Tibial artery (tissue), 4 donors: Measurements from ENCODE around the gene JAKMIP2.
A peak's percentile ranks its signal among the peaks of the same experiment; 100 is the strongest.
"Not testable (repeated sequence)": the region's sequence is repeated elsewhere in the genome, so short reads cannot be mapped to it uniquely, and the experiment has no call there.

Experiments
- DNase-seq, 2 donors: peaks; one replicate each; pipeline ENCODE4 v3.0.0-alpha.2; 2019
- H3K27ac ChIP-seq, 2 donors: fragments of 200-600 bp; sonication (generic) in 1 of 2; 1 replicate in 1 of 2; 2 replicates in 1 of 2; pipeline ENCODE4 v1.5.1; 2018 to 2019; ENCODE audit warnings: mild to moderate bottlenecking in 1 of 2
- H3K27me3 ChIP-seq, 2 donors: fragments of 200-600 bp; sonication (generic) in 1 of 2; one replicate each; pipeline versions ENCODE4 v1.5.1 to v1.6.0; 2016 to 2019
- H3K36me3 ChIP-seq, 3 donors: fragments of 200-600 bp; sonication (generic) in 2 of 3; one replicate each; pipeline ENCODE4 v1.5.1; 2016 to 2019; ENCODE audit warnings: mild to moderate bottlenecking in 2 of 3
- H3K4me1 ChIP-seq, 4 donors: fragments of 200-600 bp; sonication (generic) in 2 of 4; 1 replicate in 3 of 4; 2 replicates in 1 of 4; pipeline ENCODE4 v1.5.1; 2016 to 2019
- H3K4me3 ChIP-seq, 2 donors: fragments of 200-600 bp; sonication (generic) in 1 of 2; 1 replicate in 1 of 2; 2 replicates in 1 of 2; pipeline ENCODE4 v1.5.1; 2018 to 2019; ENCODE audit warnings: mild to moderate bottlenecking in 2 of 2
- H3K9me3 ChIP-seq, 3 donors: fragments of 200-600 bp; sonication (generic) in 1 of 3; one replicate each; pipeline ENCODE4 v1.5.1; 2016 to 2019
- intact Hi-C: fragments of 100-400 bp; cut with DNase I; formaldehyde crosslinking; loops from one replicate; pipeline ENCODE4 v1.15.0; 2023; ENCODE audit warnings: low total_unique reads
- TF ChIP-seq, protein P1 (sequence below), 2 experiments: fragments of 200-600 bp in 1 of 2; fragments of 450-650 bp in 1 of 2; IDR thresholded peaks; one replicate each; pipeline ENCODE4 v1.5.1; 2017 to 2019; ENCODE audit warnings: antibody characterized with exemption in 2 of 2, mild to moderate bottlenecking in 1 of 2, moderate library complexity in 1 of 2

The JAKMIP2 gene

DNA sequence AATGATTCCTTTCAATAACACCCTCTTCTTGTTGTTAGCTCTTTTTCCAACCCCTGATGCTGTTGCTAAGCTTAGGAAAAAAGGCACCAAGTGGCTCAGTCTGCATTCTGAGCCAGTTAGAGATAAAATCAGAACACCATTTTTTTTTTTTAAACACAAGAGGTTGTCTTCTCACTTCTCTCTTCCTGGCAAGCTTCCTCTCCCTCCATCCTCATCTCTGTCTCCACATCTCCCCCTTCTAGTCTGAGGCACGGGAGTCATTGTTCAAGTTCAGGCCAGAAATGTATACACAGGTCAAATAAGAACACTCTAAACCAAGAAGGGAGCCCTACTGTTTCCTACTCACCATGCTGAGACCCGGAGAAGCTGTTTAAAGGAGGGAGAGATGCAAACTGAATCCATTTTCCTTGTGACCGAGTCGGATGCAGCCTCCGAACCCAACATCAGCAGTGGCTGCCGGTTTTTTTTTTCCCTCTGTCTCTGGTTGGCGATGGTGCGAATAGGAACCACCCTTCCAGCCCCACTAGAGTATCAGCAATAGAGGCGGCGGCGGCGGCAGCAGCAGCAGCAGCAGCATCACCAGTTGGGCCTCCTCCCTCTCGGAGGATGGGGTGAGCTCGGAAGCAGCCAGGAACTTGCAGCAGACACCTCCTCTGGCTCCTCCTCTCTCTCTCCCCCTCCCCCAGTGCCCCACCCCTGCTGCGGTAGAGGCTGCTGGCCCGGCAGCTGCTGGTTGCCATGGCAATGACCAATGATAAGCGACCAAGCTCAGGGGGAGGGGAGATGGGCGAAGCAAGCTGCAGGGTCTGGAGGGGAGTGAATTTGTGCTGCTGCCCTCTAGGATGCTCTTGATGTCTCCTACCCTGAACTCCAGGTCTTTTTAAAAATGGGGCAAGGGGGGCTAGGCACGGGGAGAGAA, at the start of gene JAKMIP2:
TSS of gene JAKMIP2 (minus strand) at position 619 of the 919 bp plus-strand sequence. CDS start 110,922 bp downstream, outside the sequence.
- TF ChIP-seq, protein P1, sequence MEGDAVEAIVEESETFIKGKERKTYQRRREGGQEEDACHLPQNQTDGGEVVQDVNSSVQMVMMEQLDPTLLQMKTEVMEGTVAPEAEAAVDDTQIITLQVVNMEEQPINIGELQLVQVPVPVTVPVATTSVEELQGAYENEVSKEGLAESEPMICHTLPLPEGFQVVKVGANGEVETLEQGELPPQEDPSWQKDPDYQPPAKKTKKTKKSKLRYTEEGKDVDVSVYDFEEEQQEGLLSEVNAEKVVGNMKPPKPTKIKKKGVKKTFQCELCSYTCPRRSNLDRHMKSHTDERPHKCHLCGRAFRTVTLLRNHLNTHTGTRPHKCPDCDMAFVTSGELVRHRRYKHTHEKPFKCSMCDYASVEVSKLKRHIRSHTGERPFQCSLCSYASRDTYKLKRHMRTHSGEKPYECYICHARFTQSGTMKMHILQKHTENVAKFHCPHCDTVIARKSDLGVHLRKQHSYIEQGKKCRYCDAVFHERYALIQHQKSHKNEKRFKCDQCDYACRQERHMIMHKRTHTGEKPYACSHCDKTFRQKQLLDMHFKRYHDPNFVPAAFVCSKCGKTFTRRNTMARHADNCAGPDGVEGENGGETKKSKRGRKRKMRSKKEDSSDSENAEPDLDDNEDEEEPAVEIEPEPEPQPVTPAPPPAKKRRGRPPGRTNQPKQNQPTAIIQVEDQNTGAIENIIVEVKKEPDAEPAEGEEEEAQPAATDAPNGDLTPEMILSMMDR (IDR thresholded peaks at IDR 0.05), result no peak
- peak; percentile 24 to 64 for DNase-seq
- Histone ChIP-seq H3K27ac (no peak within 1 kb of the TSS), H3K36me3 (no peaks in the 10 kb centered on the region), H3K4me3 (peak within 1 kb of the TSS; percentile 14 to 19), H3K4me1 (peaks cover 0 to 8% (median 2%) of the 10 kb centered on the region in 4 donors), H3K27me3 (no peaks in the 10 kb centered on the region), H3K9me3 (no peaks in the 10 kb centered on the region)
- intact Hi-C loops, result no loop called here

DNA sequence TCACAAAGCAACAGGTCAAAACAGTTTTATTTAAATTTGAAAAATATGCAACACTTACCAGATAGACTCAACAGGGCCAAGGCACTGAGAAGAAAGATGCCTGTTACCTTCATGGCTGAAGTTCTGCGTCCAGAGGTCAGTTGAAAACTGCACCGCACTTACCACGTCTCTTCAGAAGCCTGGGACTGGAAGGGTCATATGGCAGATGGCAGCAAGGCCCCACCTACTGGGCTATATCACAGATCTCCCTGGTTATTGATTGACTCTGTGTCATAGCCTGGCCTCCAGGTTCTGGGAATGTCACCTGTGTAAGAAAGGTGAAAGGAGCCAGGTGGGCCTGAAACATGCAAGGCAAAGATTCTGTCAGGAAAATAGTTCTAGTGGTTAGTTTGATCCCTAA, 48.9 kb upstream of the JAKMIP2 start, which contains the start of gene SPINK1:
TSS of gene SPINK1 (minus strand) at position 207 of the 400 bp plus-strand sequence. CDS start at position 113, 94 bp downstream.
- Histone ChIP-seq H3K4me1 (no peaks in the 10 kb centered on the region), H3K9me3 (no peaks in the 10 kb centered on the region), H3K4me3 (no peak within 1 kb of the TSS), H3K27me3 (peaks cover 0 to 4% of the 10 kb centered on the region in 2 donors), H3K27ac (no peak within 1 kb of the TSS), H3K36me3 (no peaks in the 10 kb centered on the region)
- TF ChIP-seq, protein P1 (IDR thresholded peaks at IDR 0.05), result no peak
- intact Hi-C loops, result no loop called here
- DNase-seq, result no peak

DNA sequence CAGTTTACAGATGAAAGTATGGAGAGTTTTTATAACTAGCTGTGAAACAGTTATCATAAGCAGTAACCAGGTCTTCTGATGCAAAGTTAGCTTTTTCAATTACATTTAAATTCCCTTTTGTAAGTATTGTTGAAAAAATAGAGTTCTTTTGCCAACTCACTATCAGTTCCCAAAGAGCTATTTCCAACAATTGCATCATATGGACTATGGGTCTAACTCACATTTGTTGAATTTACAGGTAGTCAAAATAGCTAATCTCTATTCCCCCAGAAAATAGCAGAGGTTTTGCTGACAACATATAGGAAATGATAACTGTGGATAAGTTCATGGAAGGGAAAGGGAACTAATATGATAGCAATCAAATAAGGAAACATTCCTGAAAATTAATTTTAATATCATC, 47.5 kb upstream of the JAKMIP2 start:
- H3K36me3 ChIP-seq, result no peaks in the 10 kb centered on the region
- H3K27me3 ChIP-seq, result peaks cover 0 to 4% of the 10 kb centered on the region in 2 donors
- H3K4me1 ChIP-seq, result no peaks in the 10 kb centered on the region
- no peak for DNase-seq
- no peak overlapping the region for H3K4me3 ChIP-seq
- TF ChIP-seq, protein P1 (IDR thresholded peaks at IDR 0.05), result no peak
- no peak overlapping the region for H3K27ac ChIP-seq
- no peaks in the 10 kb centered on the region for H3K9me3 ChIP-seq
- intact Hi-C loops, result no loop called here

DNA sequence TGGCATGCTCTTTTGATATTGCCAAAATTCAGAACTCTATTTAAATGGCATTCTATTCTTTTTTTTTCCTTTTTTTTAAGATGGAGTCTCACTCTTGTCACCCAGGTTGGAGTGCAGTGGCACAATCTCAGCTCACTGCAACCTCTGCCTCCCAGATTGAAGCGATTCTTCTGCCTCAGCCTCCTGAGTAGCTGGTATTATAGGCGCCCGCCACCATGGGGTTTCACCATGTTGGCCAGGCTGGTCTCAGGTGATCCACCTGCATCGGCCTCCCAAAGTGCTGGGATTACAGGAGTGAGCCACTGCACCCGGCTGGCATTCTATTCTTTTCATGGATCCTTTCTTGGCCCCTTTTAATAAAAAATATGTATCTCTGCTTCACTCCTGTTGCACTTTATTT, 44.5 kb upstream of the JAKMIP2 start:
- H3K4me1 ChIP-seq, H3K9me3 ChIP-seq, H3K27ac ChIP-seq, DNase-seq, H3K4me3 ChIP-seq, H3K27me3 ChIP-seq, H3K36me3 ChIP-seq, intact Hi-C loops: not testable (repeated sequence)

DNA sequence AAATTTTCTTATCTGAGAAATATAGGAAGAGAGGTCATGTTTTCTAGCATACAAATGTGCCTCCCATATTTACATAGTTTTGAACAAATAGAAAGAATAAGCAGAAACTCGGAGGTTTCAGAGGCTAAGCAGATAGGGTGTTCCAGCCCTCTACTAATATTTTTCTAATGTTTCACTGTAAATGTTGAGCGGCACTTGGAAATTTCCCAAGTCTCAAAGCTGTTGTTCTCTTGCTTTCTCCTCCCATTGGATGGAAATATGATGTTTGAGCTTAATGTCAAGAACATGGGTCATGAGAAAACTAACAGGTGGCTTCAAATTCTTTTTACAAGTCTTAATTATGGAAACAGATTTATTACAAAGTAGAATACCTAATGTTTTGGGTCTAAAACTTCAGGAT, 43.8 kb upstream of the JAKMIP2 start:
- TF ChIP-seq, protein P1 (IDR thresholded peaks at IDR 0.05), result no peak
- H3K36me3 ChIP-seq, result no peaks in the 10 kb centered on the region
- intact Hi-C loops, result no loop called here
- no peaks in the 10 kb centered on the region for H3K27me3 ChIP-seq
- H3K27ac ChIP-seq, result no peak overlapping the region
- no peak for DNase-seq
- no peak overlapping the region for H3K4me3 ChIP-seq
- H3K4me1 ChIP-seq, result no peaks in the 10 kb centered on the region
- H3K9me3 ChIP-seq, result no peaks in the 10 kb centered on the region
